Vagina (tissue), 2 donors: ENCODE measurements around the gene CCT8. TPM values are rescaled to one million over a fixed set of nuclear protein-coding genes. Genes with fewer than 3 reads are reported as not detected.
A peak's percentile ranks its signal among the peaks of the same experiment; 100 is the strongest.

Experiments
- DNase-seq, 2 donors: peaks; one replicate each; pipeline ENCODE4 v3.0.0-alpha.2; 2017; ENCODE audit errors: extremely low spot score in 2 of 2
- H3K27ac ChIP-seq: fragments of 200-600 bp; sonication (generic); one replicate; pipeline ENCODE4 v1.5.1; 2019
- H3K27me3 ChIP-seq: fragments of 200-600 bp; sonication (generic); one replicate; pipeline ENCODE4 v1.5.1; 2019
- H3K36me3 ChIP-seq, 2 donors: fragments of 200-600 bp; sonication (generic); one replicate each; pipeline ENCODE4 v1.5.1; 2017 to 2019
- H3K4me1 ChIP-seq: fragments of 200-600 bp; sonication (generic); one replicate; pipeline ENCODE4 v1.5.1; 2019
- H3K4me3 ChIP-seq, 2 donors: fragments of 200-600 bp; sonication (generic); 1 replicate in 1 of 2; 2 replicates in 1 of 2; pipeline ENCODE4 v1.5.1; 2016 to 2019
- H3K9me3 ChIP-seq: fragments of 200-600 bp; sonication (generic); one replicate; pipeline ENCODE4 v1.5.1; 2019
- POLR2A ChIP-seq, 2 donors: fragments of 450-650 bp; IDR thresholded peaks; one replicate each; pipeline ENCODE4 v1.6.1; 2017; ENCODE audit warnings: antibody characterized with exemption in 2 of 2, mild to moderate bottlenecking in 2 of 2, moderate library complexity in 2 of 2
- POLR2AphosphoS5 ChIP-seq, 2 donors: sonication (generic); formaldehyde crosslinking; IDR thresholded peaks; one replicate each; pipeline ENCODE4 v1.9.0; 2017; ENCODE audit warnings: antibody characterized with exemption in 2 of 2, mild to moderate bottlenecking in 2 of 2, low read depth in 1 of 2; ENCODE audit not compliant: insufficient read depth in 1 of 2
- intact Hi-C: fragments of 100-400 bp; cut with DNase I; formaldehyde crosslinking; loops from one replicate; pipeline ENCODE4 v1.15.1; 2023
- total RNA-seq: library from RNA; depleted of rRNA; stranded (reverse); fragments of >200 nt; gene quantifications from one replicate; pipeline ENCODE4 v1.2.3, GENCODE V29; 2016
- TF ChIP-seq, protein P1 (sequence below), 3 experiments: fragments of 450-650 bp in 2 of 3; fragments of 200-600 bp in 1 of 3; sonication (generic) in 1 of 3; IDR thresholded peaks; one replicate each; pipeline ENCODE4 v1.5.1; 2017 to 2019; ENCODE audit warnings: antibody characterized with exemption in 3 of 3, mild to moderate bottlenecking in 2 of 3, moderate library complexity in 2 of 3

Gene CCT8
- total RNA-seq, 1 donor from 2014 or later: 81.3 TPM

GRCh38 chr21:29033871-29034270, 39.6 kb downstream of the CCT8 start:
- Histone ChIP-seq H3K27ac (no peak overlapping the region), H3K27me3 (no peaks in the 10 kb centered on the region), H3K36me3 (peaks cover 0 to 81% of the 10 kb centered on the region in 2 donors), H3K9me3 (no peaks in the 10 kb centered on the region), H3K4me1 (no peaks in the 10 kb centered on the region), H3K4me3 (no peak overlapping the region)
- no peak for DNase-seq
- TF ChIP-seq POLR2A (IDR thresholded peaks at IDR 0.05): no peak
- TF ChIP-seq, protein P1, sequence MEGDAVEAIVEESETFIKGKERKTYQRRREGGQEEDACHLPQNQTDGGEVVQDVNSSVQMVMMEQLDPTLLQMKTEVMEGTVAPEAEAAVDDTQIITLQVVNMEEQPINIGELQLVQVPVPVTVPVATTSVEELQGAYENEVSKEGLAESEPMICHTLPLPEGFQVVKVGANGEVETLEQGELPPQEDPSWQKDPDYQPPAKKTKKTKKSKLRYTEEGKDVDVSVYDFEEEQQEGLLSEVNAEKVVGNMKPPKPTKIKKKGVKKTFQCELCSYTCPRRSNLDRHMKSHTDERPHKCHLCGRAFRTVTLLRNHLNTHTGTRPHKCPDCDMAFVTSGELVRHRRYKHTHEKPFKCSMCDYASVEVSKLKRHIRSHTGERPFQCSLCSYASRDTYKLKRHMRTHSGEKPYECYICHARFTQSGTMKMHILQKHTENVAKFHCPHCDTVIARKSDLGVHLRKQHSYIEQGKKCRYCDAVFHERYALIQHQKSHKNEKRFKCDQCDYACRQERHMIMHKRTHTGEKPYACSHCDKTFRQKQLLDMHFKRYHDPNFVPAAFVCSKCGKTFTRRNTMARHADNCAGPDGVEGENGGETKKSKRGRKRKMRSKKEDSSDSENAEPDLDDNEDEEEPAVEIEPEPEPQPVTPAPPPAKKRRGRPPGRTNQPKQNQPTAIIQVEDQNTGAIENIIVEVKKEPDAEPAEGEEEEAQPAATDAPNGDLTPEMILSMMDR (IDR thresholded peaks at IDR 0.05): no peak
- no peak for TF ChIP-seq POLR2AphosphoS5 (IDR thresholded peaks at IDR 0.05; ENCODE audit: insufficient read depth in 1 of 2, low read depth in 1 of 2)
- intact Hi-C loops: no loop called here

GRCh38 chr21:29033301-29033700, 40.1 kb downstream of the CCT8 start:
- Histone ChIP-seq H3K27ac (no peak overlapping the region), H3K4me1 (no peaks in the 10 kb centered on the region), H3K4me3 (no peak overlapping the region), H3K9me3 (no peaks in the 10 kb centered on the region), H3K36me3 (peaks cover 0 to 75% of the 10 kb centered on the region in 2 donors), H3K27me3 (no peaks in the 10 kb centered on the region)
- intact Hi-C loops: no loop called here
- DNase-seq: no peak
- TF ChIP-seq POLR2AphosphoS5 (IDR thresholded peaks at IDR 0.05; ENCODE audit: insufficient read depth in 1 of 2, low read depth in 1 of 2) (no peak), POLR2A (IDR thresholded peaks at IDR 0.05) (no peak)
- TF ChIP-seq, protein P1 (IDR thresholded peaks at IDR 0.05): no peak

DNA sequence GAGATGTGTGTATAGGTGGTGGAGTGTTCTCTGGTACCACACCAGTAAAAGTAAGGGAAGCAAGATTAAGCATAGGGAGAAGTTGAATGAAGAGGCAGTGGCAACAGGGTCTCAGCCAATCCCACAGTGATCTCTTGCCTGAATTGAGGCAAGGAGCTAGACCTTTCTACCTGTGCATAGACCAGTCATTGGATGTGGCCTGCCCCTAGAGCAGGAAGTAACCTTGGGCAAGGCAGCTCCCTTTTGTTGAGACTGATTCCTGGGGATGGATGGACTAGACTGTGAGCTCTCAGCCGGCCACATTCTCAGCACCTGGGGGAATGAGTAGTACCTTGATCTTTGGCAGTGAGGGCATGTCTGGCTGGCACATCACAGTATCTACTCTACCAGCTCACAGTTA, 42.5 kb downstream of the CCT8 start:
- H3K27ac ChIP-seq: no peak overlapping the region
- H3K4me1 ChIP-seq: peaks cover 16% of the 10 kb centered on the region
- no peak for DNase-seq
- intact Hi-C loops: no loop called here
- TF ChIP-seq, protein P1 (IDR thresholded peaks at IDR 0.05): no peak
- TF ChIP-seq POLR2A (IDR thresholded peaks at IDR 0.05) (no peak), POLR2AphosphoS5 (IDR thresholded peaks at IDR 0.05; ENCODE audit: insufficient read depth in 1 of 2, low read depth in 1 of 2) (no peak)
- H3K36me3 ChIP-seq: peaks cover 0 to 53% of the 10 kb centered on the region in 2 donors
- H3K27me3 ChIP-seq: no peaks in the 10 kb centered on the region
- no peaks in the 10 kb centered on the region for H3K9me3 ChIP-seq
- no peak overlapping the region for H3K4me3 ChIP-seq

DNA sequence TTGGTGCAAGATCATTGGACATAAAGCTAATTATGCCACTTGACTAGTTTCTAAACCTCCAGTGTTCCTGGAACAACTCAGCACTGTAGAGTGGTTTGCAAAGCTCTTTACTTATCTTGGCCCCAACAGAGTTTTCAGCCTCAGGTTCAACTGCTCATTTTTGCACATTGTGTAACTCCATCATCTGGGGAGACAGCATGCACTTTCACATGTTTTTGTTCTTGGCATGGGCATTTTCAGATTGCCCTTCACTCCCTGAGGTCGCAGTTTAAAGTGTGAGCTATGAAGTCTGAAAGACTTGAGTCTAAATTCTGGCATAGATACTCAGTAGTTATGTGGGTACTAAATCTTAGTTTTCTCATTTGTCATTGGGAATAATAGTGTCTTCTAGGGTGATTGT, 43.9 kb downstream of the CCT8 start:
- no peak for DNase-seq
- peaks cover 0 to 40% of the 10 kb centered on the region in 2 donors for H3K36me3 ChIP-seq
- intact Hi-C loops: no loop called here

DNA sequence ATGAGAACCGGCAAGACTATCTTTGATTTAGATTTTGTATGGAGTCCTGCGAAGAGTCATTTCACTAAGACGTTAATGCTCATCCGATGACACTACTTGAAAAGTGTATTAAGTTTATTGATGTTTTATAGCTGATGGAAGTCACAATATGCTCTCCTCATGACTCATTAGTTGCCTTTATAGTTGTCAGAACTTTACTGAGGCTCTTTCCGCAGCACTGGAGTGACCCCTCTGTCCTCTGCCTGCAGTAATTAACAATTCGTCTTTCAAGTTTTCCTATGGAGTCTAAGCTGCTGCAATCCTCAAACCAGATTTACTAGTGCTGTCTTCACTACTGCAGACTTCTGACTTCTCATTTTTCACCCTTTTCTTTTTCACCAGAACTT, 48.1 kb downstream of the CCT8 start:
- TF ChIP-seq POLR2AphosphoS5 (IDR thresholded peaks at IDR 0.05; ENCODE audit: insufficient read depth in 1 of 2, low read depth in 1 of 2): no peak
- TF ChIP-seq POLR2A (IDR thresholded peaks at IDR 0.05): no peak
- TF ChIP-seq, protein P1 (IDR thresholded peaks at IDR 0.05): no peak
- Histone ChIP-seq H3K4me3 (peak overlapping the region; percentile 69 to 79), H3K27ac (peak overlapping the region; percentile 97), H3K9me3 (no peaks in the 10 kb centered on the region), H3K4me1 (peaks cover 24% of the 10 kb centered on the region), H3K36me3 (peaks cover 0 to 5% of the 10 kb centered on the region in 2 donors), H3K27me3 (no peaks in the 10 kb centered on the region)
- intact Hi-C loops: no loop called here
- DNase-seq: no peak

More for the DNA sequence above, 43.9 kb downstream of the CCT8 start:
- Histone ChIP-seq H3K9me3 (no peaks in the 10 kb centered on the region), H3K27ac (no peak overlapping the region), H3K4me3 (no peak overlapping the region), H3K27me3 (no peaks in the 10 kb centered on the region), H3K4me1 (peaks cover 24% of the 10 kb centered on the region)
- TF ChIP-seq POLR2AphosphoS5 (IDR thresholded peaks at IDR 0.05; ENCODE audit: insufficient read depth in 1 of 2, low read depth in 1 of 2): no peak
- TF ChIP-seq, protein P1 (IDR thresholded peaks at IDR 0.05): no peak
- no peak for TF ChIP-seq POLR2A (IDR thresholded peaks at IDR 0.05)
